ENCODE results near the gene BAIAP2L1. TPM values are rescaled to one million over a fixed set of nuclear protein-coding genes. Genes with fewer than 3 reads are reported as not detected.
A peak's percentile ranks its signal among the peaks of the same experiment; 100 is the strongest.

The BAIAP2L1 gene
- total RNA-seq, 2 donors from 2014 or later = 2.4 TPM

DNA sequence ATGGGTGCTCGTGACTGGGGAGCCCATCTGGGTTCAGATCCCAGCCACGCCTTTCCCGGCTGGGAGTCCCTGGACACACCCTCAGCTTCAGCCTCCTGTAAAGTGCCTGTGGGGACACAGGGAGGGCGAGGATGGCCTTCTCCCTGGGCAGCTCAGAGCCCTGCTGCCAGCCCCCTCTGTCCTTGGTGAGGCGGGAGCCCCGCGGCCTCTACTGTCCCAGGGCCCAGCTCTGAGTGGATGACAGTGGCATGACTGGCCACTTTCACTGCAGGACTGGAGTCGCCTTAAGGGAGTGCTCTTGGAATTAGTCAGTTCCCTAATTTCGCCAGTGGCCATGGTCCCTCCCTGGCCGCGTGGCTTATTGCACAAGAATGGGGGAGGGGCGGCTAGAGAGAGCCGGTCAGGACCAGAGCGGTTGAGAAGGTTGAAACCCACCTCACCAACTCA lies 114.8 kb downstream of the BAIAP2L1 start:
- peak; percentile 76 for DNase-seq
- intact Hi-C loops (cut with DNase I) = loop anchor here in 1 of 2 donors (5.0 kb wide), 1 partner anchor 34 kb away; the partner anchor contains the start of gene TECPR1
- peak; percentile 4 to 18 for ATAC-seq

GRCh38 chr7:98285157-98286092 lies 115.5 kb downstream of the BAIAP2L1 start:
- intact Hi-C loops (cut with DNase I) = loop anchor here in 1 of 2 donors (5.0 kb wide), 1 partner anchor 33 kb away; the partner anchor contains the start of gene TECPR1
- DNase-seq = no peak

DNA sequence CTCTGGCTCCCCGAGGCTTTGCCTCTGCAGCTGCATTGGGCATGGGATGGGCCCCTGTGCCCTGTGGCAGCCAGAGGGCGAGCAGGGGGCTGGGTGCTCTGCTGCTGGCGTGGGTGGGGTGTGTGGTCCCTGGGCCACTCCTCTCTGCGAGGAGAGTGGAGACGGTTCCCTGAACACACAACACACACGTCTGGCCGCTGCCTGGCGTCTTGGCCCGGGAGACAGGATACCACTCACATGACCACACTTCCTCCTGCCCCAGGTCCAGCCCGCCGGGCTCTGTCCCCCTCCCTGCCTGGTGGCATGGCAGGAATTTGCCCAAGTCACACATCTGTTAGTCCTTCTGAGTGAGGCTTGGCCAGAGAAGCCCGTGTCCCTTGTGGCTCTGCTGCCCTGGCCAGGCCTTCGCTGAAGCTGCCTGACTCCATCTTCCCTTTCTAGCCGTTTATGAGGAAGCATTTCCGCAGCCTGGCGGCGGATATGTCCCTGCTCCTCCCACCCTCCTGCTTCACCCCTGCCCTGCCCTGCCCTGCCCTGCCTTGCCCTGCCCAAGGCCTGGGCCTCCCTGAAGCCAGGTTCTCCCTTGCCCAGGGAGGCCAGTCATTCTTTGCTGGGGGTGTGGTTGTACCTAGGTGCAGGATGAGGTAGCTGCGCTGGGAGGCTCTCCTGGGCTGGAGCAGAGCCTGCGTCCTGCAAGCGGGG lies 116.4 kb downstream of the BAIAP2L1 start:
- ATAC-seq (peak; percentile 38 to 60), DNase-seq (peak; percentile 84)
- intact Hi-C loops (cut with DNase I) = loop anchor here in 1 of 2 donors (5.0 kb wide), 1 partner anchor 32 kb away; the partner anchor contains the start of gene TECPR1

More at GRCh38 chr7:98285157-98286092, 115.5 kb downstream of the BAIAP2L1 start:
- no peak for ATAC-seq

DNA sequence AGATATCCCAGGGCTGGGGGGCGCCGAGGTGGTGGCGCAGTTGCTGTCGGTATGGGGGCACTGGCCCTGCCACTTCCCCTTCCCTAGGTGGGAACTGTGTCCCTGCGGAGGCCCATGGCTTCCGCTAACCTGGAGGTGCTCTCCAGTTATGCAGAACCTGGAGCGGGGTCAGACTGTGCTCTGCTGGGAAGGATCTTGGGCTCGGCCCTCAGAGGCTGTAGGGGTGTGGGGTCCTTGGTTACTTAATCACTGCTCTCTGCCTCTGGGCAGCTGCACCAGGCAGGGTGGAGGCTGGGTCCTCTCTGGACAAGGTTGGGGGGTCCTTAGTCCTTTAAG lies 117.0 kb downstream of the BAIAP2L1 start:
- intact Hi-C loops (cut with DNase I) = no loop called here
- DNase-seq (no peak), ATAC-seq (no peak)

DNA sequence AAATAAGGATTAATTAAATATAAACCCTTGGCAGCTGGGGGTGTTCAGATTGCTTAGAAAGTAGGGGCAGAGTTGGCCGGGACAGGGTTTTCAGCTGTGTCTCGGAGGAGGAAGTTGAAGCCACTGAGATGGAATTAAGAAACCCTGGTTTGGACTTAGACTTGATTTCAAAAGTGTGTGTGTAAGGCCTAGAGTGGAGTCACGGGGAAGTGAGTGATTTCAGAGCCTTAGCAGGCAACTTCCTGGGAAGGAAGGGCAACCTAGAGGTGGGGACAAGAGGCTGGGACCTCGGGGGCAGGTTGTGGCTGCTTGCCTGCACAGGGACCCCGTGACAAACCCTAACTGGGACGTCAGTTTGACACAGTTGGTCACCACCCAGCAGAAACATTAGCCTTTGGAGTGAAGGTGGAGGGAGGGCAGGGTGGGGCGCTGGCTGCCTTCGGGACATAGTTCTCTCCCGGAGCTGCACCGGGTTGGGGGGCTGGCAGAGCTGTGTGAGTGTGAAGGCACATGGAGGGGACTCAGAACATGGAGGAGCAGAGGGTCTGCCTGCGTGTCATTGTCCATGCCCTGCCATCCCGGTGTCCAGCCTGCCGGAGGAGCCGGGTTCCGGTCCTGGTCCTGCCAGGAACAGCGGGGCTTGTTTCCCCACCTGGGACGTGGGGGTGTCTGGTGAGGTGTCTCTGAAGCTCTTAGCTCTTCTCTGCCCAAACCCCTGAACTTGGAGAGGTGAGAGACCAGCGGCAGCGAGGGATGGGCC lies 117.6 kb downstream of the BAIAP2L1 start:
- DNase-seq (peak; percentile 60), ATAC-seq (peak; percentile 1 to 4)
- intact Hi-C loops (cut with DNase I) = no loop called here

DNA sequence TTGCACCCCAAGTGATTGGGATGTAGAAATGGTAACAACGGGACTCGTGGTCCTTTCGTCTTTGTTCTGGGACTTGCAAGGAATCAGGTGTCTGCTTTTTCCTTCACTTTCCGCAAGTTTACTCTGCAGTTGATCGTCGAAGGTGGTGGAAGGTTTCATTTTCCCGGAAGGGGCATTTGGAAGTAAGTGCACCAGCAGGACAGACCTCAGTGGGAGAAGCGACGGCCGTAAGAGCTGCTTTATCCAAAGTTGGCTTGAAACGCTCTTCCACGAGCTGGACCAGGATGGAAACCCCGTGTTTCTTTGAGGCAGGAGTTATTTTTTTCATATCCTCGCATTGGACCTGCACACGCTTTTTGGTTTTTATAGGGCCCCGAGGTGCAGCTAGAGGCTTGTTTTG lies 118.2 kb downstream of the BAIAP2L1 start:
- ATAC-seq = no peak
- intact Hi-C loops (cut with DNase I) = no loop called here

DNA sequence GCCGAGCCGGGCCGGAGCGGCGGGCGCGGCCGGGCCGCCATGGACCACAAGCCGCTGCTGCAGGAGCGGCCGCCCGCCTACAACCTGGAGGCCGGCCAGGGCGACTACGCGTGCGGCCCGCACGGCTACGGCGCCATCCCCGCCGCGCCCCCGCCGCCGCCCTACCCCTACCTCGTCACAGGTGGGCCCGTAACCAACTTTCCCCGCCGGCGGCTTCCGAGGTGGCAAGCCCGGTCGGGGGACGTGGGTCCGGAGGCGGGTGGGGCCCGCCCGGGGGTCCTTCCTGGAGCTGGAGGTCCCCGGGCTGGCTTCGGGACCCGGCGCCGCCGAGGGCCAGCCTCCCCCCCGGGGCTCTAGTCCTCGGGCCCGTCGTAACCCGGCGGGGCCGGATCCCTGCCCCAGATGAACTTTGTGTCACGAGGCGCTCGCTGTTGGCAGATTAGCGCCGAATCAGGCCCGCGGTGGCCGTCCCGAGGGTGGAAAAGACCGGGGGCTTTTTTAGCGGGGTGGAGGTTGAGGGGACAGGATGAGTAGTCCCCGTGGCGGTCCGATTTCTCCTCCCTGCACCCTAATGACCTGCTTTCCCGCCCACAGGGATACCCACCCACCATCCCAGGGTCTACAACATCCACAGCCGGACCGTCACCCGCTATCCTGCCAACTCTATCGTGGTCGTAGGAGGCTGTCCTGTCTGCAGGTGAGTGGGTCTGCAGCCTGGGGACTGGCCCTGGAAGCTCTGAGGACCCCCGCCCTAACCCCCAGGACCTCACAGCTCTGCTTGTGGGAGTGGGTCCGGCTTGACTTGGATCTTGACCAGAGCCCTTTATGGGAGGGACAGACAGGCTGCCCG lies 118.9 kb downstream of the BAIAP2L1 start:
- intact Hi-C loops (cut with DNase I) = no loop called here
- DNase-seq (no peak), ATAC-seq (peak; percentile 0 to 2)

More for the DNA sequence above, 118.2 kb downstream of the BAIAP2L1 start:
- no peak for DNase-seq

DNA sequence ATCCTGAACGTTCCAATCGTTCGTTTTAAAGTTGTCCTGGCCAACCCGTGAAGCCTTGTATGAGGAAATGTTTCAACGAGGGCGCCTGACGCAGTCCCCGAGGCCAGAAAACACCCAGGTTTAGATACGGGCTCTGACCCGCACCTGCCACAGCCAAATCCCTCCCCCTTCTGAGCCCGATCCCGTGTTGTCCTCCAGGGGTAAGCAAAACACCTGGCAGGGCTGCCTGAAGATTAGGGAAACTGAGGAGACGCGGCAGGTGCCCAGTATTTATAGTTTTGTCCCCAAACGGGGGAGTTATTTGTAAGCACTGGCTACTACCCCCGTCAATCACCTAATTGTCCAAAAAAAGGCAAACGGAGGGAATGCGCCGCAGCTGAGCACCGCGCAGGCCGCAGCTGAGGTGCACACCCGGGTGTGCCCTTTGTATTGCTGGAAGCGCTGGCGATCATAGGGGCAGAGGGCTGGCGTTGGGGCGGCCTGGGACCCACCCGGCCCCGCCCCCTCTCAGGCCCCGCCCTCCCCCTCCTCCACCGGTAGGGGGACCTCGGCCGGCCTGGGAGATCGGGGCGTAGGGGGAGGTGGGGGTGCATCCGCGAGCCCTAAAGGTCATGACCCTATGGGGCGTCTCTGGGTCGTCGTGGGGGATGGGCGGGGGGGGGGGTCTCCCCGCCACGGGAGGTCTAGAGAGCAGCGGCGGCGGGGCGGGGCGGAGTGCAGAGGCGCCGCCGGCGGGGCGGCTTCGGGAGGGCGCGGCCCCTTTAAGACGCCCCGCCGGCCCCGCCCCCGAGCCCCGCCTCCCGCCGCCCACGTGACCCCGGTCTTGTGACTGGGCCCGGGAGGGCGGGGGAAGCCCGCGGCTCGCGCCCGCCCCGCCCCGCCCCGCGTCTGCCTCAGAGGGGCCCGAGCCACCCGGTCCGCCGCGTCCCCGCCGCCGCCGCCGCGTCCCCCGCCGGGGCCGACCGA lies 119.8 kb downstream of the BAIAP2L1 start, which contains the start of gene BRI3:
Gene BRI3, plus strand, starts transcription at position 896 of the 966 bp plus-strand sequence. CDS start 110 bp downstream, outside the sequence.
- intact Hi-C loops (cut with DNase I) = no loop called here
- DNase-seq = peak; percentile 91
- peak; percentile 80 to 89 for ATAC-seq

- intact Hi-C loops (cut with DNase I) = no loop called here
- no peak for ATAC-seq
Measured at GRCh38 chr7:98280296-98280695, 120.6 kb downstream of the BAIAP2L1 start.

DNA sequence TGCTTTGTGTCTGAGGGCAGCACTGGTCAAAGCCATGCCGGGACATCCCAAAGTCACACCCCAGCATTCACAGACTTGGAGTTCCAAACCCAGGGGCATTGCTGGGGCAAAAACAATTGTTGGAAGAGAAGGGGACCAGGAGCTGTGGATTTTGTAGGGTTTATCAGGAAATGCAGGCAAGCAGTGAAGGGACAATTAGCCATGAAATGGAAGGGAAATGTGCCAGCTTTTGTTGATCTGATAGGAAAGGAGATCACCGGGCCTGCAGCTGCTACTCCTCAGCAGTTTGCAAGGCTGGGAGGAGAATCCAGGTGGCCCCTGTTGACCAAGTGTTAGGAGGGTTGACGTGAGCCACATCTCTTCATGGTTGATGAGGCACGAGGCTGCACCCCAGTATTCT lies 122.0 kb downstream of the BAIAP2L1 start:
- no peak for ATAC-seq
- no peak for DNase-seq
- intact Hi-C loops (cut with DNase I) = no loop called here

More at GRCh38 chr7:98280296-98280695, 120.6 kb downstream of the BAIAP2L1 start:
- no peak for DNase-seq

- intact Hi-C loops (cut with DNase I) = no loop called here
- DNase-seq (no peak), ATAC-seq (no peak)
Measured at GRCh38 chr7:98278408-98278807, 122.5 kb downstream of the BAIAP2L1 start.

DNA sequence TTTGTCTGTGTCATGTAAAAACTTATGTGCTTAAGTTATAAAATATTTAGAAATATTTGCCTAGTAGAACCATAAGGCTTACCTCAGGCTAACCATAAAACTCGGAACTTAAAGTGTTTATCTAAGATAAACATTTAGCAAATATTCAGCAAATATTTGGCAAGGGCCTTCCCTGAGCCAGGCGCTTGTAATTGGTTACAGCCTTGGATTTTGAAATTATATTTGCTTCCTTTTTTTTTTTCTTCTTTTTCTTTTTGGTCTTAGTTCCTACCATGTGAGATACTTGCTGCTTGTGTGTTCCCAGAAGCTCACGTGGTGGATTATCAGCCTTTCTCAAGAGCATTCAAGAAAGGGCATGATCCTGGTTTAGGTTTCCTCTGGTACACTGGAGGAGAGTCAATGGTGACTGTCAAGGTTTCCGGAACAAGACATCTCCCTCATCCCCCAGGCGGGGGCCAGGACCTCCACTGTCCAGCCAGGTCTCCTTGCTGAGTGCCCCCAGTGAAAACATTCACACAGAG lies 124.6 kb downstream of the BAIAP2L1 start:
- intact Hi-C loops (cut with DNase I) = no loop called here
- DNase-seq (no peak), ATAC-seq (peak; percentile 3 to 12)

DNA sequence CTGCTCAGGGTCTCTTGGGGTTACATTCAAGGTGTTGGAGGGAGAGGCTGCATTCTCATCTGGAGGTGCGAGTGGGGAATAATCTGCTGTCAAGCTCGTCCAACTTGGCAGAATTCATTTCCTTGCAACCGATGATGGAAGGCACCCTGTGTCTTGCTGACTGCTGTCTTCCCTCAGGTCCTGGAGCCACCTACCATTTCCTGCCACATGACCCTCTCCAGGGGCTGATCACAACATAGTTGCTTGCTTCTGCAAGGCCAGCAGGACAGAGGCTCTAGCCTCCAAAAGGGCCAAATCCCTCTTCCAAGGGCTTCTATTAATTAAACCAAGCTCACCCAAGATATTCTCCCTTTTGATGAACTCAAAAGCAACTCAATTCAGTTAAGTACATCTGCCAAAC lies 133.6 kb downstream of the BAIAP2L1 start:
- intact Hi-C loops (cut with DNase I) = no loop called here
- ATAC-seq (no peak), DNase-seq (no peak)

DNA sequence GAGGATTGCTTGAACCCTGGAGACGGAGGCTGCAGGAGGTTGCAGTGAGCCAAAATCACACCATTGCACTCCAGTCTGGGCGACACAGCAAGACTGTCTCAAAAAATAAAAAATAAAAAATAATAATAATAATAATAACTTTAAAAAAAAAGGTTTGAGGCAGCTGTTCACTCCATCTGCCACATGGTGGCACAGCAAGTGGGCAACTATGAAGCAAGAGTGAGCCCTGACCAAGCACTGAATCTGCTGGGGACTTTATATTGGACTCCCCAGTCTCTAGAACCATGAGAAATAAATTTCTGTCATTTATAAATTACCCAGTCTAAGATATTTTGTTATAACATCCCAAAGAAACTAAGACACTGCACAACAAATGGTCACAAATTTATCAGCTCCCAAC lies 134.1 kb downstream of the BAIAP2L1 start:
- no peak for DNase-seq
- no peak for ATAC-seq
- intact Hi-C loops (cut with DNase I) = no loop called here

DNA sequence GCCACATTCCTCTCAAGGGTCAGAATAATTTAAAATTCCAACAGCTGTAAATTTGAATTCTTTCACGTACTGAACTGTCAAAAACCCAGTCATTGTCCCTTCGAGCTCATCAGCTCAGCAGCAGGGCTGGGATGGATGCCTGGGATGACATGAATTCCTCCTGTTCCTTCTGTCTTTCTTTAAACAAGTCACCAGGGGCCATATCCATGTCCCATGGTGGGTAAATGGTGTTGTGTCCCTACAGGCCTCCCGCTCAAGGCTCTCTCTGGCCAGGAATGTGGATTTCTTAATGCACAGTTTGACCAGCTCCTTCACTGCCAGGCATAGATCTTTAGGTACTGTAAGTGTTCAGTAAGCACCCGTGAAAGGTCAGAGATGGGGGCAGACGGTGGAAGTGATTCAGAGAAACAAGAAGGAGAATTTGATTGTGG lies 135.0 kb downstream of the BAIAP2L1 start:
- ATAC-seq (no peak), DNase-seq (no peak)
- intact Hi-C loops (cut with DNase I) = no loop called here

GRCh38 chr7:98257701-98258100 lies 143.2 kb downstream of the BAIAP2L1 start:
- intact Hi-C loops (cut with DNase I) = no loop called here
- DNase-seq = no peak
- no peak for ATAC-seq

DNA sequence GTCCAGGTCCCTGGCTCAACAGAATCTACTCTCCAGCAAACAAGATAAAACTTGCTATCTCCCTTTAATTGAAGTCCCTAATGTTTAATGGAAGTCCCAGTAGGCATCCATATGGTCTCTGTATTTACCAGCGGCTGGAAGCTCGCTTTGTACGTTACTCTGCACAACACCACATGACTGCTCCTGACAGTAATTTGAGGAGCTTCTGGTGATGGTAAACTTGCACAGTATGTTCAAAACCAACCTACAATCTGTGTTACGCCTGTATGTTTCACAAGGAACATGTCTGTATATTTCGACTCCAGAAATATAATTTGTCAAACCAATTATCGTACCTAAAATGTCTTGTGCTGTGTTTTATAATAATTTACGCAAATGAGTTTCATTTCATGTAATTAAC lies 144.5 kb downstream of the BAIAP2L1 start:
- DNase-seq (no peak), ATAC-seq (no peak)
- intact Hi-C loops (cut with DNase I) = no loop called here

All from left cardiac atrium (tissue), 4 donors.